Smooth muscle cell (in vitro differentiated cells): Measurements from ENCODE around the gene KCNJ9. TPM values are rescaled to one million over a fixed set of nuclear protein-coding genes. Genes with fewer than 3 reads are reported as not detected.

Experiments
- DNase-seq: peaks from one replicate; lab custom pipeline; 2025; ENCODE audit not compliant: unreplicated experiment; lab: John Stamatoyannopoulos, UW
- H2AFZ ChIP-seq: fragments of 200-600 bp; sonication (generic); 2 replicates; pipeline ENCODE4 v1.6.0; 2016; ENCODE audit warnings: antibody characterized with exemption, low read depth, mild to moderate bottlenecking
- H3F3A ChIP-seq: fragments of 200-600 bp; sonication (generic); 2 replicates; pipeline ENCODE4 v1.6.0; 2017; ENCODE audit warnings: antibody characterized with exemption, low read depth
- H3K27ac ChIP-seq: fragments of 200-600 bp; sonication (generic); 2 replicates; pipeline ENCODE4 v1.5.1; 2016; ENCODE audit warnings: low read depth, mild to moderate bottlenecking
- H3K27me3 ChIP-seq: fragments of 200-600 bp; sonication (generic); 2 replicates; pipeline ENCODE4 v1.6.1; 2016; ENCODE audit warnings: low read depth, mild to moderate bottlenecking
- H3K36me3 ChIP-seq: fragments of 200-600 bp; sonication (generic); 2 replicates; pipeline ENCODE4 v1.5.1; 2016; ENCODE audit warnings: low read depth
- H3K4me1 ChIP-seq: fragments of 200-600 bp; sonication (generic); 2 replicates; pipeline ENCODE4 v1.5.1; 2016; ENCODE audit warnings: low read depth
- H3K4me2 ChIP-seq: fragments of 200-600 bp; sonication (generic); 2 replicates; pipeline ENCODE4 v1.6.0; 2016; ENCODE audit warnings: mild to moderate bottlenecking
- H3K4me3 ChIP-seq: fragments of 200-600 bp; sonication (generic); 2 replicates; pipeline ENCODE4 v1.5.1; 2016; ENCODE audit warnings: mild to moderate bottlenecking
- H3K79me2 ChIP-seq: fragments of 200-600 bp; sonication (generic); 2 replicates; pipeline ENCODE4 v1.6.0; 2016; ENCODE audit warnings: low read depth, mild to moderate bottlenecking
- H3K9ac ChIP-seq: fragments of 200-600 bp; sonication (generic); 2 replicates; pipeline ENCODE4 v1.6.0; 2016; ENCODE audit warnings: low read depth
- H3K9me3 ChIP-seq: fragments of 200-600 bp; sonication (generic); replicated peaks from 2 replicates; pipeline ENCODE4 v1.5.1; 2016; ENCODE audit warnings: low read depth
- H4K20me1 ChIP-seq: fragments of 200-600 bp; sonication (generic); 2 replicates; pipeline ENCODE4 v1.6.0; 2016; ENCODE audit warnings: low read depth
- WGBS: methylation state at CpG from one replicate; pipeline ENCODE4 v1.1.7; 2016; ENCODE audit warnings: low lambda C conversion rate; 5-methylcytosine and 5-hydroxymethylcytosine counted together
- polyA plus RNA-seq: library from polyadenylated mRNA; unstranded; fragments of >200 nt; fragmentation: Nextera tagmentation; extraction: Ambion mirVana; gene quantifications from 2 replicates; pipeline ENCODE4 v1.2.1, GENCODE V29; 2016
- total RNA-seq: library from RNA; depleted of rRNA; stranded (reverse); fragments of >200 nt; gene quantifications from 2 replicates; pipeline ENCODE4 v1.2.3, GENCODE V29; 2014
- TF ChIP-seq, protein P1 (sequence below): fragments of 200-600 bp; sonication (generic); IDR thresholded peaks from 2 replicates; pipeline ENCODE4 v1.5.1; 2017; ENCODE audit warnings: borderline replicate concordance, mild to moderate bottlenecking, antibody characterized with exemption; ENCODE audit not compliant: insufficient read depth, poor library complexity, severe bottlenecking

The KCNJ9 gene
- total and polyA plus RNA-seq, 2 experiments from 2014 or later, result not detected

- DNase-seq, result no peak
- Histone ChIP-seq H3K36me3 (no peaks in the 10 kb centered on the region), H3K9me3 (no peaks in the 10 kb centered on the region), H3K4me1 (peaks cover 1% of the 10 kb centered on the region), H3K4me2 (no peak overlapping the region), H3F3A (no peaks in the 10 kb centered on the region), H3K4me3 (no peak overlapping the region), H3K9ac (no peak overlapping the region), H4K20me1 (no peaks in the 10 kb centered on the region), H3K79me2 (no peaks in the 10 kb centered on the region), H2AFZ (no peak overlapping the region), H3K27me3 (peaks cover 59% of the 10 kb centered on the region), H3K27ac (no peak overlapping the region)
- 75% methylated on average over 4 of the region's 4 CpGs for WGBS
- TF ChIP-seq, protein P1, sequence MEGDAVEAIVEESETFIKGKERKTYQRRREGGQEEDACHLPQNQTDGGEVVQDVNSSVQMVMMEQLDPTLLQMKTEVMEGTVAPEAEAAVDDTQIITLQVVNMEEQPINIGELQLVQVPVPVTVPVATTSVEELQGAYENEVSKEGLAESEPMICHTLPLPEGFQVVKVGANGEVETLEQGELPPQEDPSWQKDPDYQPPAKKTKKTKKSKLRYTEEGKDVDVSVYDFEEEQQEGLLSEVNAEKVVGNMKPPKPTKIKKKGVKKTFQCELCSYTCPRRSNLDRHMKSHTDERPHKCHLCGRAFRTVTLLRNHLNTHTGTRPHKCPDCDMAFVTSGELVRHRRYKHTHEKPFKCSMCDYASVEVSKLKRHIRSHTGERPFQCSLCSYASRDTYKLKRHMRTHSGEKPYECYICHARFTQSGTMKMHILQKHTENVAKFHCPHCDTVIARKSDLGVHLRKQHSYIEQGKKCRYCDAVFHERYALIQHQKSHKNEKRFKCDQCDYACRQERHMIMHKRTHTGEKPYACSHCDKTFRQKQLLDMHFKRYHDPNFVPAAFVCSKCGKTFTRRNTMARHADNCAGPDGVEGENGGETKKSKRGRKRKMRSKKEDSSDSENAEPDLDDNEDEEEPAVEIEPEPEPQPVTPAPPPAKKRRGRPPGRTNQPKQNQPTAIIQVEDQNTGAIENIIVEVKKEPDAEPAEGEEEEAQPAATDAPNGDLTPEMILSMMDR, result no peak
These were observed 6.5 kb upstream of the KCNJ9 start for GRCh38 chr1:160074865-160075264.

- 50% methylated on average over 2 of the region's 2 CpGs for WGBS
- no peaks in the 10 kb centered on the region for H3K9me3 ChIP-seq
- H3K9ac ChIP-seq, result no peak overlapping the region
- no peak for DNase-seq
- H2AFZ ChIP-seq, result no peak overlapping the region
- TF ChIP-seq, protein P1, result no peak
- H3K4me3 ChIP-seq, result no peak overlapping the region
- H3K4me2 ChIP-seq, result no peak overlapping the region
- H3K27ac ChIP-seq, result no peak overlapping the region
- no peaks in the 10 kb centered on the region for H3K4me1 ChIP-seq
- H3K36me3 ChIP-seq, result no peaks in the 10 kb centered on the region
- H3F3A ChIP-seq, result no peaks in the 10 kb centered on the region
- H3K79me2 ChIP-seq, result no peaks in the 10 kb centered on the region
- peaks cover 63% of the 10 kb centered on the region for H3K27me3 ChIP-seq
- H4K20me1 ChIP-seq, result no peaks in the 10 kb centered on the region
These were observed 5.5 kb upstream of the KCNJ9 start for GRCh38 chr1:160075836-160076235.

GRCh38 chr1:160076295-160076694 is 5.0 kb upstream of the KCNJ9 start:
- no peak for DNase-seq
- Histone ChIP-seq H3K27me3 (peaks cover 63% of the 10 kb centered on the region), H4K20me1 (no peaks in the 10 kb centered on the region)

GRCh38 chr1:160077486-160077885 is 3.9 kb upstream of the KCNJ9 start:
- peaks cover 63% of the 10 kb centered on the region for H3K27me3 ChIP-seq
- no peaks in the 10 kb centered on the region for H3F3A ChIP-seq

More at GRCh38 chr1:160076295-160076694, 5.0 kb upstream of the KCNJ9 start:
- no peaks in the 10 kb centered on the region for H3F3A ChIP-seq
- TF ChIP-seq, protein P1, result no peak
- no peak overlapping the region for H3K27ac ChIP-seq
- 71% methylated on average over 3 of the region's 3 CpGs for WGBS
- H3K9ac ChIP-seq, result no peak overlapping the region
- H3K9me3 ChIP-seq, result no peaks in the 10 kb centered on the region
- H2AFZ ChIP-seq, result no peak overlapping the region
- H3K4me1 ChIP-seq, result no peaks in the 10 kb centered on the region
- H3K4me3 ChIP-seq, result no peak overlapping the region
- H3K4me2 ChIP-seq, result no peak overlapping the region
- H3K79me2 ChIP-seq, result no peaks in the 10 kb centered on the region
- H3K36me3 ChIP-seq, result no peaks in the 10 kb centered on the region

More at GRCh38 chr1:160077486-160077885, 3.9 kb upstream of the KCNJ9 start:
- Histone ChIP-seq H3K4me3 (no peak overlapping the region), H3K27ac (no peak overlapping the region), H3K36me3 (no peaks in the 10 kb centered on the region), H3K79me2 (no peaks in the 10 kb centered on the region), H3K9ac (no peak overlapping the region), H3K9me3 (no peaks in the 10 kb centered on the region), H3K4me1 (no peaks in the 10 kb centered on the region), H3K4me2 (no peak overlapping the region), H4K20me1 (no peaks in the 10 kb centered on the region), H2AFZ (no peak overlapping the region)
- no peak for DNase-seq
- TF ChIP-seq, protein P1, result no peak
